ENCODE data around the gene RTCA. TPM values are rescaled to one million over a fixed set of nuclear protein-coding genes. Genes with fewer than 3 reads are reported as not detected.

The RTCA gene
- total RNA-seq, 1 experiment from 2014 or later = 21.7 TPM

DNA sequence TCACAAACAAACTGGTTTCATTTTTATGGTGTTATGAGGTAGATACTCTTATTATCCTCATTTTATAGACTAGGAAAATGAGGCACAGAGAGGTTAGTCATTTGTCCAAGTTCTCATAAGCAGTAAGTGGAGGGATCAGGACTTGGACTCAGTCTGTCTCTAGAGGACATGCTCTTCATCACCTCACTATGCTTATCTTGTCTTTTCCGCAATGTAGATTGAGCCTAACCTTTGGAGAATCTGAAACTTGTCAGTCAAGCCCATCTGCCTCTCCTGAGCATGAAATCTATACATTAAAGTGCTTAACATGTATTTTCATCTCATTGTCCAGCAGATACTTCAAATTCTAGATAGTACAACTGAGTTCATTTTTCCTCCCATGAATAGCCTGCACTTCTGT, 74.5 kb downstream of the RTCA start:
- H3K4me3 Mint-ChIP-seq (ENCODE audit: low read depth, unreplicated experiment) = no peak overlapping the region
- H3K27me3 Mint-ChIP-seq (ENCODE audit: unreplicated experiment) = no peaks in the 10 kb centered on the region
- no peak for DNase-seq
- intact Hi-C loops (cut with micrococcal nuclease; ENCODE audit: unreplicated experiment) = no loop called here
- TF ChIP-seq, protein P1, sequence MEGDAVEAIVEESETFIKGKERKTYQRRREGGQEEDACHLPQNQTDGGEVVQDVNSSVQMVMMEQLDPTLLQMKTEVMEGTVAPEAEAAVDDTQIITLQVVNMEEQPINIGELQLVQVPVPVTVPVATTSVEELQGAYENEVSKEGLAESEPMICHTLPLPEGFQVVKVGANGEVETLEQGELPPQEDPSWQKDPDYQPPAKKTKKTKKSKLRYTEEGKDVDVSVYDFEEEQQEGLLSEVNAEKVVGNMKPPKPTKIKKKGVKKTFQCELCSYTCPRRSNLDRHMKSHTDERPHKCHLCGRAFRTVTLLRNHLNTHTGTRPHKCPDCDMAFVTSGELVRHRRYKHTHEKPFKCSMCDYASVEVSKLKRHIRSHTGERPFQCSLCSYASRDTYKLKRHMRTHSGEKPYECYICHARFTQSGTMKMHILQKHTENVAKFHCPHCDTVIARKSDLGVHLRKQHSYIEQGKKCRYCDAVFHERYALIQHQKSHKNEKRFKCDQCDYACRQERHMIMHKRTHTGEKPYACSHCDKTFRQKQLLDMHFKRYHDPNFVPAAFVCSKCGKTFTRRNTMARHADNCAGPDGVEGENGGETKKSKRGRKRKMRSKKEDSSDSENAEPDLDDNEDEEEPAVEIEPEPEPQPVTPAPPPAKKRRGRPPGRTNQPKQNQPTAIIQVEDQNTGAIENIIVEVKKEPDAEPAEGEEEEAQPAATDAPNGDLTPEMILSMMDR (IDR thresholded peaks at IDR 0.05; ENCODE audit: unreplicated experiment) = no peak
- H3K36me3 Mint-ChIP-seq (ENCODE audit: insufficient read depth, unreplicated experiment) = no peaks in the 10 kb centered on the region
- BruUV-seq (replicated peaks) = no TSS peak
- no peak overlapping the region for H3K27ac Mint-ChIP-seq (ENCODE audit: unreplicated experiment)
- CTCF ChIA-PET = no interaction called here
- peaks cover 9% of the 10 kb centered on the region for H3K4me1 Mint-ChIP-seq (ENCODE audit: low read depth, unreplicated experiment)
- no peaks in the 10 kb centered on the region for H3K9me3 Mint-ChIP-seq (ENCODE audit: low read depth, unreplicated experiment)

DNA sequence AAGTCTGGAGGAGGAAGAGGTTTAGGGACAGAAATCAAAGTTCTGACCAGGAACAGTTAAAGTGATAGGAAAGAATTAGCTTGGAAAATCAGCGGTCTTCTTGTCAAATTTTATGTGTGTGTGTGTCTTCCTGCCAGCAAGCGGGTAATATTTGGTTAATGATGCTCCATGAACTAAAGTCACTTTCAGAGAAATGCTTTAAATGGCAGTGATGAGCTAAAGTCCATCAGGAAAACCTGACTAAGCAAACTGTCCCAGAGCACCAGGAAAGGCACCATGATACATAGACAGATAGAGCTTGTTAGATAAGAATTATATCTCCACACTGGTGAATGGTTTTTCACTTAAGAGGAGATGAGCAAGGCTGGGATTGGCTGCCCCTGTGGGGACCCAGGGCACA, 76.3 kb downstream of the RTCA start:
- TF ChIP-seq, protein P1 (IDR thresholded peaks at IDR 0.05; ENCODE audit: unreplicated experiment) = no peak
- Mint-ChIP-seq H3K4me1 (ENCODE audit: low read depth, unreplicated experiment) (peaks cover 9% of the 10 kb centered on the region), H3K4me3 (ENCODE audit: low read depth, unreplicated experiment) (no peak overlapping the region), H3K9me3 (ENCODE audit: low read depth, unreplicated experiment) (no peaks in the 10 kb centered on the region), H3K36me3 (ENCODE audit: insufficient read depth, unreplicated experiment) (no peaks in the 10 kb centered on the region), H3K27ac (ENCODE audit: unreplicated experiment) (no peak overlapping the region), H3K27me3 (ENCODE audit: unreplicated experiment) (no peaks in the 10 kb centered on the region)
- DNase-seq = no peak
- CTCF ChIA-PET = no interaction called here
- intact Hi-C loops (cut with micrococcal nuclease; ENCODE audit: unreplicated experiment) = no loop called here
- BruUV-seq (replicated peaks) = no TSS peak

Small RNA genes within 50 kb of the gene (microRNA-seq; reads per million reads assigned to microRNA genes)
- gene MIR553 = not detected

Other genes with a start within 250 kb of the RTCA start
- 8.2 and 8.7 TPM in 2 replicates for gene SASS6, start 133.3 kb upstream of the RTCA start, total RNA-seq (2022)
- gene TRMT13, start 133.1 kb upstream of the RTCA start, total RNA-seq (2022) = 18.9 and 21.4 TPM in 2 replicates
- gene LRRC39, start 88.0 kb upstream of the RTCA start, total RNA-seq (2022) = 0.42 and 0.88 TPM in 2 replicates
- 9.4 and 10.4 TPM in 2 replicates for gene DBT, start 16.4 kb upstream of the RTCA start, total RNA-seq (2022)
- gene CDC14A, start 86.3 kb downstream of the RTCA start, total RNA-seq (2022) = 6.4 and 8.5 TPM in 2 replicates

All from Calu3 (cell line).